ENCODE measurements around the gene ZPBP. TPM values are rescaled to one million over a fixed set of nuclear protein-coding genes. Genes with fewer than 3 reads are reported as not detected.

The ZPBP gene
- total RNA-seq, 1 experiment from 2014 or later = not detected

GRCh38 chr7:49937608-49938007 lies 155.4 kb downstream of the ZPBP start:
- H3K4me3 ChIP-seq (ENCODE audit: low read depth, low read length, poor library complexity, severe bottlenecking) = no peak overlapping the region
- DNase-seq (ENCODE audit: low spot score) = no peak
- H3K9me3 ChIP-seq (ENCODE audit: low read depth, low read length, poor library complexity, severe bottlenecking) = peaks cover 11% of the 10 kb centered on the region
- no peaks in the 10 kb centered on the region for H3K4me1 ChIP-seq (ENCODE audit: insufficient read depth, low read length, poor library complexity, severe bottlenecking)
- no peak overlapping the region for H3K27ac ChIP-seq (ENCODE audit: low read depth, low read length, poor library complexity, severe bottlenecking)
- ChIA-PET CTCF (no interaction called here), POLR2A (ENCODE audit: low non-redundant PET) (no interaction called here)
- intact Hi-C loops (cut with micrococcal nuclease; ENCODE audit: unreplicated experiment) = no loop called here
- peaks cover 3% of the 10 kb centered on the region for H3K36me3 ChIP-seq (ENCODE audit: insufficient read depth, low read length, poor library complexity, severe bottlenecking)
- H3K27me3 ChIP-seq (replicated peaks; ENCODE audit: insufficient read depth, low read depth, low read length, poor library complexity) = no peaks in the 10 kb centered on the region
- no TSS peak for BruUV-seq (replicated peaks)
- TF ChIP-seq, protein P1, sequence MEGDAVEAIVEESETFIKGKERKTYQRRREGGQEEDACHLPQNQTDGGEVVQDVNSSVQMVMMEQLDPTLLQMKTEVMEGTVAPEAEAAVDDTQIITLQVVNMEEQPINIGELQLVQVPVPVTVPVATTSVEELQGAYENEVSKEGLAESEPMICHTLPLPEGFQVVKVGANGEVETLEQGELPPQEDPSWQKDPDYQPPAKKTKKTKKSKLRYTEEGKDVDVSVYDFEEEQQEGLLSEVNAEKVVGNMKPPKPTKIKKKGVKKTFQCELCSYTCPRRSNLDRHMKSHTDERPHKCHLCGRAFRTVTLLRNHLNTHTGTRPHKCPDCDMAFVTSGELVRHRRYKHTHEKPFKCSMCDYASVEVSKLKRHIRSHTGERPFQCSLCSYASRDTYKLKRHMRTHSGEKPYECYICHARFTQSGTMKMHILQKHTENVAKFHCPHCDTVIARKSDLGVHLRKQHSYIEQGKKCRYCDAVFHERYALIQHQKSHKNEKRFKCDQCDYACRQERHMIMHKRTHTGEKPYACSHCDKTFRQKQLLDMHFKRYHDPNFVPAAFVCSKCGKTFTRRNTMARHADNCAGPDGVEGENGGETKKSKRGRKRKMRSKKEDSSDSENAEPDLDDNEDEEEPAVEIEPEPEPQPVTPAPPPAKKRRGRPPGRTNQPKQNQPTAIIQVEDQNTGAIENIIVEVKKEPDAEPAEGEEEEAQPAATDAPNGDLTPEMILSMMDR (conservative IDR thresholded peaks at IDR 0.05; ENCODE audit: low read depth, low read length) = no peak
- no peak for TF ChIP-seq EZH2 (IDR thresholded peaks at IDR 0.05; ENCODE audit: borderline replicate concordance, low read depth, low read length, poor library complexity, severe bottlenecking)

DNA sequence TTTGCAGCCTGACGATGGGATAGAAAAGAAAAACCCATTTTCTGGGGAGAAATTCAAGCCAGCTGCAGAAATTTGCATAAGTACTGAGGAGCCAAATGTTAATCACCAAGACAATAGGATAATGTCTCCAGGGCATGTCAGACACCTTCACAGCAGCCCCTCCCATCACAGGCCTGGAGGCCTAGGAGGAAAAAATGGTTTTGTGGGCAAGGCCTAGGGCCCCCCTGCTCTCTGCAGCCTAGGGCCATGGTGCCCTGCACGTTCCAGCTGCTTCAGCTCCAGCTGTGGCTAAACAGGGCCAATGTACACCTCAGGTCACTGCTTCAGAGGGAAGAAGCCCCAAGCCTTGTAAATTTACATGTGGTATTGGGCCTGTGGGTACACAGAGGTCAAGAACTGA lies 161.4 kb downstream of the ZPBP start:
- H3K4me1 ChIP-seq (ENCODE audit: insufficient read depth, low read length, poor library complexity, severe bottlenecking) = no peaks in the 10 kb centered on the region

GRCh38 chr7:49928787-49929186 lies 164.3 kb downstream of the ZPBP start:
- Histone ChIP-seq H3K4me3 (ENCODE audit: low read depth, low read length, poor library complexity, severe bottlenecking) (no peak overlapping the region), H3K36me3 (ENCODE audit: insufficient read depth, low read length, poor library complexity, severe bottlenecking) (no peaks in the 10 kb centered on the region), H3K27ac (ENCODE audit: low read depth, low read length, poor library complexity, severe bottlenecking) (no peak overlapping the region), H3K4me1 (ENCODE audit: insufficient read depth, low read length, poor library complexity, severe bottlenecking) (no peaks in the 10 kb centered on the region), H3K9me3 (ENCODE audit: low read depth, low read length, poor library complexity, severe bottlenecking) (peaks cover 9% of the 10 kb centered on the region), H3K27me3 (replicated peaks; ENCODE audit: insufficient read depth, low read depth, low read length, poor library complexity) (no peaks in the 10 kb centered on the region)
- TF ChIP-seq, protein P1 (conservative IDR thresholded peaks at IDR 0.05; ENCODE audit: low read depth, low read length) = no peak
- no peak for TF ChIP-seq EZH2 (IDR thresholded peaks at IDR 0.05; ENCODE audit: borderline replicate concordance, low read depth, low read length, poor library complexity, severe bottlenecking)
- no peak for DNase-seq (ENCODE audit: low spot score)
- POLR2A ChIA-PET (ENCODE audit: low non-redundant PET) = no interaction called here
- no TSS peak for BruUV-seq (replicated peaks)
- intact Hi-C loops (cut with micrococcal nuclease; ENCODE audit: unreplicated experiment) = no loop called here
- CTCF ChIA-PET = no interaction called here

More for the DNA sequence above, 161.4 kb downstream of the ZPBP start:
- Histone ChIP-seq H3K36me3 (ENCODE audit: insufficient read depth, low read length, poor library complexity, severe bottlenecking) (peaks cover 3% of the 10 kb centered on the region), H3K27me3 (replicated peaks; ENCODE audit: insufficient read depth, low read depth, low read length, poor library complexity) (no peaks in the 10 kb centered on the region), H3K9me3 (ENCODE audit: low read depth, low read length, poor library complexity, severe bottlenecking) (peaks cover 9% of the 10 kb centered on the region), H3K4me3 (ENCODE audit: low read depth, low read length, poor library complexity, severe bottlenecking) (no peak overlapping the region), H3K27ac (ENCODE audit: low read depth, low read length, poor library complexity, severe bottlenecking) (no peak overlapping the region)
- DNase-seq (ENCODE audit: low spot score) = no peak
- BruUV-seq (replicated peaks) = no TSS peak
- intact Hi-C loops (cut with micrococcal nuclease; ENCODE audit: unreplicated experiment) = no loop called here
- CTCF ChIA-PET = no interaction called here
- TF ChIP-seq, protein P1 (conservative IDR thresholded peaks at IDR 0.05; ENCODE audit: low read depth, low read length) = no peak
- TF ChIP-seq EZH2 (IDR thresholded peaks at IDR 0.05; ENCODE audit: borderline replicate concordance, low read depth, low read length, poor library complexity, severe bottlenecking) = no peak
- POLR2A ChIA-PET (ENCODE audit: low non-redundant PET) = no interaction called here

Measured in A673 (cell line).